ENCODE results near the gene FGFRL1.

GRCh38 chr4:1001561-1002130 lies 9.8 kb upstream of the FGFRL1 start:
- TF ChIP-seq YY1 (IDR thresholded peaks at IDR 0.05; ENCODE audit: insufficient read depth, insufficient read length) = no peak
- TF ChIP-seq ZNF274 (IDR thresholded peaks at IDR 0.05; ENCODE audit: low read depth, low read length) = no peak
